Measurements from ENCODE around the gene FGF18. TPM values are rescaled to one million over a fixed set of nuclear protein-coding genes. Genes with fewer than 3 reads are reported as not detected.

FGF18 gene
- polyA plus RNA-seq, 1 donor from 2014 or later = 1.2 TPM

DNA sequence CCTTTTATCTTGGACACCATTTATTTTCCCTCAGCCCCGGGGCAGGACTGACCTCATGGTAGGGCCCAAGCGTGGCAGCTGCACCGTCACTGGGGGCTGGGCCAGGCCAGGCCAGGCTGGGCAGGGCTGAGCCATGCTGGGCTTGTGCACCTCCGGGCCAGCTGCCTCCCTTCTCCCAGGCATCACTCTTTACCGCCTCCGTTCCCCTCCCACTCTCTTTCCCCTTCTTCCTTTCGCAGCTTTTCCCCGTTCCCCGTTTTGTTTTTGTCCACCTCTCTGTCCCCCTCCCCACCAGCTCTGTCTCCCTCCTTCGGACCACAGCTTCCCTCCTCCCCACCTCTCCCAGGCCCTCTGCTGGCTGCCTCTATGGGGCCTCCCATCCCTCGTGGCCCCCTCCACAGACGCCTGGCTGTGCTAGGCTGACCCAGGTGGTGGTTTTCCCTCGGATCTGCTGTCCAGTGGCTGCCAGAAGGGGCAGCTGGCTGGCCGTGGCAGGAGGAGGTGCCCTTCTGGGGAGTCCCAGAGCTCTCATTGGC lies 17.9 kb downstream of the FGF18 start:
- H3K79me2 ChIP-seq (replicated peaks; ENCODE audit: insufficient read depth, low read length) = no peaks in the 10 kb centered on the region
- no peak overlapping the region for H3K4me3 ChIP-seq (ENCODE audit: low read length)
- no peaks in the 10 kb centered on the region for H3K27me3 ChIP-seq (ENCODE audit: insufficient read depth, low read depth, low read length)
- H3K27ac ChIP-seq (ENCODE audit: low read length) = no peak overlapping the region
- H3K9me2 ChIP-seq (ENCODE audit: insufficient read depth, low read length) = no peaks in the 10 kb centered on the region
- no peaks in the 10 kb centered on the region for H3F3A ChIP-seq (ENCODE audit: insufficient read depth, low read length, poor library complexity, severe bottlenecking)
- no peaks in the 10 kb centered on the region for H3K36me3 ChIP-seq (ENCODE audit: insufficient read depth, low read length)
- no peaks in the 10 kb centered on the region for H3K9me3 ChIP-seq (ENCODE audit: low read length)
- H3K4me2 ChIP-seq (ENCODE audit: low read length) = no peak overlapping the region
- no peaks in the 10 kb centered on the region for H4K20me1 ChIP-seq (ENCODE audit: insufficient read depth)
- no peak for TF ChIP-seq EP300 (conservative IDR thresholded peaks at IDR 0.05; ENCODE audit: poor library complexity, severe bottlenecking)
- no peak overlapping the region for H3K9ac ChIP-seq (ENCODE audit: low read length)
- no peak overlapping the region for H2AFZ ChIP-seq (ENCODE audit: low read depth, low read length)

DNA sequence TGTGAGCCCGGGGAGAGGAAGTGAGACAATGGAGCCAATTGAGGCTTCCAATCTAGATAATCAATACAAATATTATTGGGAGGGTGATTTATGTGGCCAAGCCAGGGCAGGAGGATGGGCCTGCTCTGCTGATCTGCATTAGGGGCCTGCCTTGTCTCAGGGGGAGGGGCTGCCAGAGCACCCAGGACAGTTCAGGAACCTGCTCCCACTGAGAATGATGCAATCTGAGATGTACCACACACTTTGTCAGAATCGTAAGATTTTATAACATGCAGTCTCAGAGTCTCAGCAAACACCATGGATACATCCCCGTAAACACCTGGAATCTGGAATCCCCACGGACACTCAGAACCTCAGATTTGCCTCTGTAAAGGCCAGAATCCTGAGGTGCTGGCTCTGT lies 19.3 kb downstream of the FGF18 start:
- no peaks in the 10 kb centered on the region for H3K36me3 ChIP-seq (ENCODE audit: insufficient read depth, low read length)
- H3K79me2 ChIP-seq (replicated peaks; ENCODE audit: insufficient read depth, low read length) = no peaks in the 10 kb centered on the region
- H3K9me2 ChIP-seq (ENCODE audit: insufficient read depth, low read length) = no peaks in the 10 kb centered on the region
- no peaks in the 10 kb centered on the region for H3K9me3 ChIP-seq (ENCODE audit: low read length)
- H2AFZ ChIP-seq (ENCODE audit: low read depth, low read length) = no peak overlapping the region
- no peaks in the 10 kb centered on the region for H3F3A ChIP-seq (ENCODE audit: insufficient read depth, low read length, poor library complexity, severe bottlenecking)
- no peak for TF ChIP-seq SMC3 (conservative IDR thresholded peaks at IDR 0.05; ENCODE audit: poor library complexity)
- no peak for TF ChIP-seq EP300 (conservative IDR thresholded peaks at IDR 0.05; ENCODE audit: poor library complexity, severe bottlenecking)
- TF ChIP-seq, protein P1, sequence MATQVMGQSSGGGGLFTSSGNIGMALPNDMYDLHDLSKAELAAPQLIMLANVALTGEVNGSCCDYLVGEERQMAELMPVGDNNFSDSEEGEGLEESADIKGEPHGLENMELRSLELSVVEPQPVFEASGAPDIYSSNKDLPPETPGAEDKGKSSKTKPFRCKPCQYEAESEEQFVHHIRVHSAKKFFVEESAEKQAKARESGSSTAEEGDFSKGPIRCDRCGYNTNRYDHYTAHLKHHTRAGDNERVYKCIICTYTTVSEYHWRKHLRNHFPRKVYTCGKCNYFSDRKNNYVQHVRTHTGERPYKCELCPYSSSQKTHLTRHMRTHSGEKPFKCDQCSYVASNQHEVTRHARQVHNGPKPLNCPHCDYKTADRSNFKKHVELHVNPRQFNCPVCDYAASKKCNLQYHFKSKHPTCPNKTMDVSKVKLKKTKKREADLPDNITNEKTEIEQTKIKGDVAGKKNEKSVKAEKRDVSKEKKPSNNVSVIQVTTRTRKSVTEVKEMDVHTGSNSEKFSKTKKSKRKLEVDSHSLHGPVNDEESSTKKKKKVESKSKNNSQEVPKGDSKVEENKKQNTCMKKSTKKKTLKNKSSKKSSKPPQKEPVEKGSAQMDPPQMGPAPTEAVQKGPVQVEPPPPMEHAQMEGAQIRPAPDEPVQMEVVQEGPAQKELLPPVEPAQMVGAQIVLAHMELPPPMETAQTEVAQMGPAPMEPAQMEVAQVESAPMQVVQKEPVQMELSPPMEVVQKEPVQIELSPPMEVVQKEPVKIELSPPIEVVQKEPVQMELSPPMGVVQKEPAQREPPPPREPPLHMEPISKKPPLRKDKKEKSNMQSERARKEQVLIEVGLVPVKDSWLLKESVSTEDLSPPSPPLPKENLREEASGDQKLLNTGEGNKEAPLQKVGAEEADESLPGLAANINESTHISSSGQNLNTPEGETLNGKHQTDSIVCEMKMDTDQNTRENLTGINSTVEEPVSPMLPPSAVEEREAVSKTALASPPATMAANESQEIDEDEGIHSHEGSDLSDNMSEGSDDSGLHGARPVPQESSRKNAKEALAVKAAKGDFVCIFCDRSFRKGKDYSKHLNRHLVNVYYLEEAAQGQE (IDR thresholded peaks at IDR 0.05; ENCODE audit: borderline replicate concordance) = no peak
- TF ChIP-seq MXI1 (conservative IDR thresholded peaks at IDR 0.05; ENCODE audit: poor library complexity, severe bottlenecking) = no peak
- no peak for TF ChIP-seq TAF1 (IDR thresholded peaks at IDR 0.05; ENCODE audit: low read depth)
- TF ChIP-seq RAD21 (conservative IDR thresholded peaks at IDR 0.05) = no peak
- TF ChIP-seq POLR2AphosphoS5 (IDR thresholded peaks at IDR 0.05) = no peak
- TF ChIP-seq EZH2 (IDR thresholded peaks at IDR 0.05; ENCODE audit: borderline replicate concordance, insufficient read depth, low read length, poor library complexity, severe bottlenecking) = no peak
- no peaks in the 10 kb centered on the region for H4K20me1 ChIP-seq (ENCODE audit: insufficient read depth)
- no peak overlapping the region for H3K4me3 ChIP-seq (ENCODE audit: low read length)
- no peaks in the 10 kb centered on the region for H3K27me3 ChIP-seq (ENCODE audit: insufficient read depth, low read depth, low read length)
- no peak overlapping the region for H3K27ac ChIP-seq (ENCODE audit: low read length)
- no peak overlapping the region for H3K9ac ChIP-seq (ENCODE audit: low read length)
- no peak overlapping the region for H3K4me2 ChIP-seq (ENCODE audit: low read length)

DNA sequence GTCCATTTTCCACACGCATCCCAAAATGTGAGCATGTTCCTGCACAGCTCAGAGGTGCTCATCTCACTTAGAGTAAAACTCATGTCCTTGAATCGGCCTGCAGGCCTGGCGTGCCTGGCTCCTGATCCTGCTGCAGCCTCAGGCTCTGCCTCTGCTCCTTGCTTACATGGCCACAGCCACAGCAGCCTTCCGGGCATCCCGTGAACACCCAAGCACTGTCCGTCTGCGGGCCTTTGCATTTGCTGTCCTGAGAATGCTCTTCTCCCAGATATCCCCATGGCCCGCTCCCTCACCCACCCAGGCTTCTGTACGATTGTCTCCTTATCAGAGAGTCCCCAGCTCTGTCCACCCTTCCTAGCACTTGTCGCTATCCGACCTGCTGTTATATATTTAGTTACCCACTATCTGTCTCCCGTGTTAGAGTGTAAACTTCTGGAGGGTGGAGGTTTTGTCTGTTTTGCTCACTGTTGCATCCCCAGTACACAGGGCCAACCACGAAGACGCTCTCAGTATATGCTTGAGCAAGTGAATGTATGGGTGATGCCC lies 21.9 kb downstream of the FGF18 start:
- H3K79me2 ChIP-seq (replicated peaks; ENCODE audit: insufficient read depth, low read length) = no peaks in the 10 kb centered on the region

More for the DNA sequence above, 21.9 kb downstream of the FGF18 start:
- Histone ChIP-seq H3K9ac (ENCODE audit: low read length) (no peak overlapping the region), H2AFZ (ENCODE audit: low read depth, low read length) (no peak overlapping the region), H3K27ac (ENCODE audit: low read length) (no peak overlapping the region), H3K36me3 (ENCODE audit: insufficient read depth, low read length) (no peaks in the 10 kb centered on the region), H4K20me1 (ENCODE audit: insufficient read depth) (no peaks in the 10 kb centered on the region), H3K4me3 (ENCODE audit: low read length) (no peak overlapping the region), H3K4me2 (ENCODE audit: low read length) (no peak overlapping the region), H3K9me3 (ENCODE audit: low read length) (no peaks in the 10 kb centered on the region), H3F3A (ENCODE audit: insufficient read depth, low read length, poor library complexity, severe bottlenecking) (no peaks in the 10 kb centered on the region), H3K9me2 (ENCODE audit: insufficient read depth, low read length) (no peaks in the 10 kb centered on the region), H3K27me3 (ENCODE audit: insufficient read depth, low read depth, low read length) (no peaks in the 10 kb centered on the region)
- TF ChIP-seq, protein P2, sequence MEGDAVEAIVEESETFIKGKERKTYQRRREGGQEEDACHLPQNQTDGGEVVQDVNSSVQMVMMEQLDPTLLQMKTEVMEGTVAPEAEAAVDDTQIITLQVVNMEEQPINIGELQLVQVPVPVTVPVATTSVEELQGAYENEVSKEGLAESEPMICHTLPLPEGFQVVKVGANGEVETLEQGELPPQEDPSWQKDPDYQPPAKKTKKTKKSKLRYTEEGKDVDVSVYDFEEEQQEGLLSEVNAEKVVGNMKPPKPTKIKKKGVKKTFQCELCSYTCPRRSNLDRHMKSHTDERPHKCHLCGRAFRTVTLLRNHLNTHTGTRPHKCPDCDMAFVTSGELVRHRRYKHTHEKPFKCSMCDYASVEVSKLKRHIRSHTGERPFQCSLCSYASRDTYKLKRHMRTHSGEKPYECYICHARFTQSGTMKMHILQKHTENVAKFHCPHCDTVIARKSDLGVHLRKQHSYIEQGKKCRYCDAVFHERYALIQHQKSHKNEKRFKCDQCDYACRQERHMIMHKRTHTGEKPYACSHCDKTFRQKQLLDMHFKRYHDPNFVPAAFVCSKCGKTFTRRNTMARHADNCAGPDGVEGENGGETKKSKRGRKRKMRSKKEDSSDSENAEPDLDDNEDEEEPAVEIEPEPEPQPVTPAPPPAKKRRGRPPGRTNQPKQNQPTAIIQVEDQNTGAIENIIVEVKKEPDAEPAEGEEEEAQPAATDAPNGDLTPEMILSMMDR (IDR thresholded peaks at IDR 0.05; ENCODE audit: poor library complexity, severe bottlenecking) = no peak
- TF ChIP-seq RAD21 (conservative IDR thresholded peaks at IDR 0.05) (no peak), POLR2AphosphoS5 (IDR thresholded peaks at IDR 0.05) (no peak)
- TF ChIP-seq, protein P1 (IDR thresholded peaks at IDR 0.05; ENCODE audit: borderline replicate concordance) = no peak

Measured in neural cell (in vitro differentiated cells).